Stimulated activated CD4-positive, alpha-beta T cell treated with anti-CD3 and anti-CD28 coated beads, TNF-alpha, amount 100 ng/mL, for 4 hours (primary cell): Measurements from ENCODE around the gene RPH3AL.
A peak's percentile ranks its signal among the peaks of the same experiment; 100 is the strongest.

ENCODE experiments used
- DNase-seq, 3 experiments: peaks; one replicate each; pipeline ENCODE4 v3.0.0-alpha.2; 2020; ENCODE audit warnings: low read depth in 3 of 3

The RPH3AL gene

DNA sequence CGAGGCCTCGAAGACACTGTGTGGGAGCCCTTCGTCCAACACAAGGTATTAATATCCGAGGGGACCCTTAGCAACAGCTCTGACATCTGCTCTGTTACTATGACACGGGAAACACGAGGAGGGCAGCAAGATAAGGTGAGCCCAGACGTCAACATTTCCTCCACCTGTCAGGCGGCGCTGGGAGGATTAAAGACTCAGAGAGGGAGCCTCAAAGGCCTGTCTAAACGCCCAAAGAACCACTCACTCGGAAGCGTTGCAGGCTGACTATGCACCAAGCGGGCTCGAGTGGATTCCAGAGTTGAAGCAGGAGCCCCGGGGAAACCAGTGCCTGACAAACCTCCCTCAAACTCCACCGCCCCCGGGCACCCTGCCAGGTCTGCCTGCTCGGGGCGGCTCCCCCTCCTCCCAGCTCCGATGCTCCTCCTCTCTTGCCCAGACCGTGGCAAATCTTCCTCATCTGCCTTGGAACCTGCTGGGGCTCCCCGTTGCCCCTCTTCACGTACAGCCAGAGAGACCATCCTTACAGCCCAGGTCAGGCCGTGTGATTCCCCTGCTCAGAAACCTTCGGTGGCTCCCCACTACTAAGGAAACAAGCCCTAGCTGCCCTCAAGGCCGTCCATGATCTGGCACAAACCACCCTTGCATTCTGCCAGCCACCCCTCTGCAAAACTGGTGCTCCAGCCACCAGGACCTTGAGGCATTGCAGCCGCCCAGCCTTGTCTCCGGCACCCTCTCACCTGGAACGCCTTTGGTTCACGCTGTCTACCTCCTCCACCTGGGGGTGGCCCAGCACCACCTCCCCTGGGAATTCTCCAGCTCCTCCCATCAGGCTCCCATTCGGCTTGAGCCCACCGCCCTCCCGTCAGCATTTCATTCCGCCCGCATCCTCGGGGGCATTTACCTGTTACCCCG, 16.2 kb downstream of the RPH3AL start:
- peak in 1 of 3 experiments; percentile 6 for DNase-seq

DNA sequence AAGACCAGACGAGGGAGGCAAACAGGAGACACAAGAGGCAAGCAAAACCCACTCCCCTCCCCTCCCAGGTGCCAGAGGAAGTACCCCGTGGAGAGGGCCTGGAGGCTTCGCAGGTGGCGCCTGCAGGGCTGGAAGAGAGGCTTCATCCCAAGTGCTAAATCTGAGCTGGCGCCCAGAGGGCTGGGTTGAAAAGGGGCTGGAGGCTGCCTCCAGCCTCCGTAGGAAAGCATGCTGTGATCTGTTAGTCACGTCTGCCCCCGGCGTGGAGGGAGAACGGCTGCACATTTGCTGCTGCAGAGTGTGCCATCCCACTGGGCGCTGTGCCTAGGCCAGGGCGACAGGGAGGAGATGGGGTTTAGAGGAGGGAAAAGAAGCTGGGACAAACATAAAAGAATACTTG, 16.9 kb downstream of the RPH3AL start:
- DNase-seq: no peak

DNA sequence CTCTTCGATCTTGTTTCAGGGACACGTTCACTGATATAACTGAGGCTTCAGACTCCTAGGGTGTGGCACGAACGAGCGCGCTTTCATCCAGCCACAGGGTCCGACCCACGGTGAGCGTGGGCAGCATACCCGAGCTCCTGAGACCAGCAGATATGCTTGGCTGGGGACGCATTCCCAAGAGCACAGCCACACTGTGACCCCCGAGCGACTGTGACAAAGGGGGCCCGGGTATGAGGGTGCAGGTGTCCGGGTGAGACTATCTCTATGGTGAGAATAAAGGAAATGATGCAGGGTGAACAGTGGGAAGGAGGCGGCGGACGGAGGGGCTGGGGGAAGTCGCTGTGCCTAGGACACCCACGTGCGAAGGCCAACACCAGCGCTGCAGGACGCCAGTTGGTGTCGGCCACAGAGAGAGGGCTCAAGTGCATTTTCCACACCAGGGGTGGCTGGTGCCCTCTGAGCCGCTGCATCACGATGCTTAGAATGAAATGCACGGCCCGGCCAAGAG, 17.6 kb downstream of the RPH3AL start:
- DNase-seq: no peak

DNA sequence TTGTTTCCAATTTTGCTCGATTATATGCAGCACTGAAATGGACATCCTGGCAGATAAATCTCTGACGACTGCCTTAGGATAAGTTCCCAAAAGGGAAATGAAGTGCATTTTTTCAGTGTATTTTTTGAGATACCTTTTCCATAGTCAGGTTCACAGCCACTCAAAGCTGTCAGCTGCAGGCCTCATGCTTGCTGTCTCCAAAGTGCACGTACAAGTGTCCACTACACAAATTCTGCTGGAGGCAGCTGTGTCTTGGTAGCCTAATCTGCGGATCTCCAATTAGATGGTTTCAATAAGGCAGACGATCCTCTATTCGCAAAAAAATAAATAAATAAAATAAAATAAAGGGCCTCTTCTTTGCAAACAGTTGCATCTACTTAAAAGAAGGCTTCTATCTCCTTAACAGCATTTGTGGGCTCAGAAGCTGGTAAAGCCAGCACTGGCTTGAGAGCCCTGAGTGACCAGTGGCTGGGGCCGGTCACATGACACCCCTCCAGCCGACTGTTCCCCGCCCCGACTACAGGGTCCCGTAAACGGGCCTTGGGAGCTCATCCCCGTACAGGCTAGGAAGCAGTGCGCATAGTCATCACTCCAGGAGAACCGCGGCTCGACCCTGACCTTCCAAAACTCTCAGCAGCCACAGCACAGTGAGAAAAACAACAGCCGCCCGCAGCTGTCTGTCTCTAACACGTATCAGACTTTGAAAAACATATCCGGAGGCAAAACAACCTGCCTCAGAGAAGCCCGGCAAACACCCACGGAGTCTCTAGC, 18.8 kb downstream of the RPH3AL start:
- no peak for DNase-seq

DNA sequence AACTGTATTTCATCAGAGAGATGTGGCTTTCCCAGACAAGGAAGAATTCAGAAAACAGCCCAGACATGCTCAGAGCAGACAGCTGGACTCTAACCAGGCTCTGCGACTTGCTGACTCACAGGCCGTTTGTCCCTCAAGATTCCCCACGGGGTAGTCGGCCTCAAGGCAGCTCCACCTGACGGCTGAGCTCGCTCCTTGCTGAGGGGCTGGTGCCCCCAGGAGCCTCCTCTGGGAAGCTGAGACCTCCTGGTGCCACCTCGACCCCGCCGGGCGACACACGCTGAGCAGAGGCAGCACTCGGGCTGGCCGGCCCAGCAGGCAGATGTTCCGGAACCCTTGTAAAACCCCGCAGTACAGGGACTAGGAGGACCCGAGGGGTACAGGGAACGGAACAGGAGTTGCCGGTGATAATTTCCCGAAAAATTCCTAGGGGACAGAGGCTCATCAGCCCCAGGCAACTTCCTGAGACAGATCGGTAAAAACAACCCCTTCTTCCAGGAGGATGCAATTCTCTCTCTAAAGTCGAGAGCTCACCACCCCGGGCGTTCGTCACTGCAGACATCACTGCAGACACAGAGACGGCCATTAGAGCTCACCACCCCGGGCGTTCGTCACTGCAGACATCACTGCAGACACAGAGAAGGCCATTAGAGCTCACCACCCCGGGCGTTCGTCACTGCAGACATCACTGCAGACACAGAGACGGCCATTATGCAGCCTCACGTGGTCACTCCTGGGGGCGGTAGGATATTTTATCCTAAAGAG, 19.9 kb downstream of the RPH3AL start:
- DNase-seq: no peak

DNA sequence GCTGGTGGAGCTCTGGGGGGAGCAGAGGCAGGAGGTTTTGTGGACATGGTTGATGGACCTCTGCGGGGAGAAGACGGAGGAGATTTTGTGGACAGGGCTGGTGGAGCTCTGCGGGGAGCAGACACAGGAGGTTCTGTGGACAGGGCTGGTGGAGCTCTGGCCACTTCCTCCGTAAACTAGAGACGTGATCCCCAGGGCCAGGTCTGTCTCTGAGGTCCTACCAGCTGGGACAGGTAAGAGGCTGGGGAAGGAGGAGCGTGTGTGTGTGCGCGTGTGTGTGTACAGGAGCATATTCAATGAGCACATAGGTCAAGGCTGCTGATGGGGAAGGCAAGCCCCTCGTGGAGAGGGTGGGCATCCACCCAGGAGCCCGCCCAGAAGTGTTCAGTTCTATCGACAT, 20.6 kb downstream of the RPH3AL start:
- no peak for DNase-seq

DNA sequence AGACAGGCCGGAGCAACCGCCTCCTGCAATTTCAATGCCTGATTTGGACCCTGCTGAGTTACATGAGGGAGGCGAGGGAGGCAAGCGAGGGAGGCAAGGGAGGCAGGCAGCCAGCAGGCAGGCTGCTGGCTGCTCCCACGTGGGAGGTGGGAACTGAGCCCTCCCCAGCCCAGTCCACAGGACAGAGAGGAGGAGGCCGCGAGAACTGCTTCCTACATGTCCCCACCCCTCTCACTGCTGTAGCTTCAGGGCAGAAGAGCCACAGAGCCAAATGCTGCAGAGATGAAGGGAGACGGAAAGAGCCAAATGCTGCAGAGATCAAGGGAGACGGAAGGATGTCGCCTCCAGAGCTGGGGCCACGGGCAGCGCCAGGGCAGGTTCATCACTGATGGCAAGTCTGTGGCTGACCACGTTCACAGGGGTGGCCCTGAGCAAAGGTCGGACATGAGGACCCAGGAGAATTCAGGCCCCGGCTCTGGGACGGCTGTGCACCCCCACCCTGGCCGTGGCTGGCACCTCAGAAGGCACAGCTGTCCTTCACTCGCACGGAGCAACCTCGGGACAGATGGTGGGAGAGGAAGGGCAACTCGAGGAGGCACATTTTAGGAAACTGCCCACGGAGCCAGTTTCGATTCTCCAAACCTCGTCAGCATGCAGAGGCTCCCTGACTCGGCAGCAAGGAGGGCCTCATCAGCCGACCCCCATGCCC, 21.5 kb downstream of the RPH3AL start:
- no peak for DNase-seq

DNA sequence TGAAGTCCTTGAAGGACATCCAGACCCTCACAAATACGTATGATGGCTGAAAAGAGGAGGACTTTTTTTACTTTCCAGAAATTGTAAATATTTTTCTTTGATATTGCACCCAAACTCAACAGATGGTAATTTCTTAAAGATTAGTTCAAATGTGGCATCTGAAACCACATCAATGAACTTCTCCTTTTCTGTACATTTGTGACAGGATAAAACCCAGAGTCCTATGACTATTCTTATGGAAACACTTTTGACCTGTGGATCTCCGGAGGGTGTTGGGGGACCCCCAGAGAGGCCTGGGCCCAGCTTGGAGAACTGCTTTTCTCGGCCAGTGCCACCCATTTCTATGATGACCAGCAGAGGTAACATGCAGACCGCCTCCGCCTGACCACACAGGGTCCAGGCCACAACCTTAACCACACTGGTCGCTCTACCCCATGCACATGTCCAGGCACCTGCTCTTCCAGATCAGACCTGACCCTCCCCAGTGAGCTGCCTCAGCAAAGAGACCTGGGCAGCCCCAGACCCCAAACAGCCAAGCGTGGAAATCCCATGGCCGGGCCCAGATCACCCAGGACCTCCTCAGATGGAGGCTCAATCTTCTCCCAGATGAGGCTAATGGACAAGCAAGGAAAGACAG, 22.7 kb downstream of the RPH3AL start:
- no peak for DNase-seq

DNA sequence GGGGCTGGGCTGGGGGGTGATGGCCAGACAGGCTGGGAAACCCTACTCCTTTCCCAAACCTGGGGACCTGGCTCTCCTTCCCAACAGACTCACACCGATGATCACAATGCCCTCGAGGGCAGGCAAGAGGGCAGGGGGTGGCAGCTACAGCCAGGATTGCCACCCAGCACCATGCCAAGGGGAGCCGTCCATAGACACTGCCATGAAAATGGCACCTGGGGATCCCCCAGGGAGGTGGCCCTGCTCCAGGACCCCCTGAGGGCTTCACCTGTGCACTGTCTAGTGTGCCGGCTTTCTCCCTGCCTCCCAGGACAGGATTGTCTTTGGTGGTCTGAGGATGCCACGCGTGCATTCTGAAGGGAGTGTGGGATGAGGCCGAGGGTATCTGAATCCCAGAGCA, 24.6 kb downstream of the RPH3AL start:
- DNase-seq: no peak

DNA sequence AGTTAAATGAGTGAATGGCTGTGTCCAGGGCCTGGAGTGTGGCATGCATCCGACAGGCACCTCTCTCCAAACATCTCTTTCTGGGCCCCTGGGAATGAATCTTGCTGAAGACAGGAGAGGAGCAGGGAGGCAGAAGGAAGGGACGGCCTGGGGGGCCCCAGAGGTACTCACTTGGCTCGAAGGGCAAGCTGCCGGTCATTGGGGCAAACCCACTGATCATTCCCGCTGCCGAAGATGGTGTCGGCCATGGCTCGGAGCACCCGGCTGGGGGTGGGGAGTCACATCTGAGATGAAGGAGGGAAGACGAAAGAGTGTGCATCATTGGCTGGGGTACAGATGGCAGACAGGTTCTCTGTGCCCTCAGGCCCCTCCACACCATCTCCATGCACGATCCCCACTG, 25.3 kb downstream of the RPH3AL start:
- no peak for DNase-seq

DNA sequence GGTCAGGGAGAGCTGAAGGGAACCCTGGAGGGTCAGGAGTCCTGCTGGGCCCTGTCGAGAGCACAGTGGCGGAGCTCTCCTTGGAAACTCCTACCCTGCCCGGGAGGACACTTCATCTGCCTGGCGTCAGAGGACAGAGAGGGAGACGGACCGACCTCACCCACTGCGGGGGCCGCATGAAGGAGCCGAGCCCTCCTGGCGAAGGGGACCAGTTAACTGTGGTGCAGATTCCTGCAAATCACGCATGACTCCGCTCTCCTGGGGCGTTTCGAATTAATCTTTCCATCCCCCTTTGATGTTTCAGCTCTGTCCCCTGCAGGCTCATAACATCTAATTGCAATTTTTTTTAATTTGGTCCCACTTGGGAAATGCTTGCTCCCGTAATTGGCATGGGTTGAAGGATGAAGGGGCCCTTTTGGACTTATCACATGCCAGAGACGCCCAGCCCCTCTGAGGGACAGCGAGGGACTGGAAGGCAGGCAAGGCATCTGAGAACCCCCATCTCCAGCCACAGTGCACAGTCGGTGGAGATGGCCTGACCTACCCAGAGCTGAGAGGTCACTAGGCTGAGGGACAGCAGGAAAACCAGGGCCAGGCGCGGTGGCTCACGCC, 26.5 kb downstream of the RPH3AL start:
- DNase-seq: no peak

DNA sequence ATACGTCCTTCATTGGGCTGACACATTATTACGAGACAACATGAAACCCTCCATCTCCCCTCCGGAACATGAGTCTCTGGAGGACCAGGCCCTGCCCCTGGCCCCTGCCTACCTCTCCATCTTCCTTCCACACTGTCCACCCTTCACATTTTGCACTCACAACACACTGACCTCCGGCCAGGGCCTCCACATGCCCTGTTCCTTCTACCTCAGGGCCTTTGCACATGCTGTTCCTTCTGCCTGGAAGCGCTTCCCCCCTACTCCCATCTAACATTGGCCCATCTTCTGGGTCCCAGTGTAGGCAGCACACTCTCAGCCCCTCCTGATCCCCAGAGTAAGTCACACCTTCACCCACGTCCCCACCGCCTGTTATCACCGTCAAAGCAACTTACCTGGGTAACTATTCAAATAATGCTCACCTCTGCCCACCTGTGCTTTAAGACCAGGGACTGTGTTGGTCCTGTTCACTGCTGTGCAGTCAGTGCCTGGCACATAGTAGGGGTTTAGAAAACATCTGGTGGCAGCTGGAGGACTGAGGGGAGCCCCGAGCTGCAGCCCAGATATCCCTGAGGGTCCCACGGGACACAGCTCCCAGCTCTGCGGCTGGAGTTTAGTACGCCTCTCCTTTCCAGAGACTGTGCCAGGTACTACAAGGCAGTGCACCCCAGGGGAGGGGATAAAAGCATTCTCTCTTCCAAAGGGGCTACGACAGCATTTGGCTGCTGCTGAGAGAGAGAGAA, 27.2 kb downstream of the RPH3AL start:
- no peak for DNase-seq

DNA sequence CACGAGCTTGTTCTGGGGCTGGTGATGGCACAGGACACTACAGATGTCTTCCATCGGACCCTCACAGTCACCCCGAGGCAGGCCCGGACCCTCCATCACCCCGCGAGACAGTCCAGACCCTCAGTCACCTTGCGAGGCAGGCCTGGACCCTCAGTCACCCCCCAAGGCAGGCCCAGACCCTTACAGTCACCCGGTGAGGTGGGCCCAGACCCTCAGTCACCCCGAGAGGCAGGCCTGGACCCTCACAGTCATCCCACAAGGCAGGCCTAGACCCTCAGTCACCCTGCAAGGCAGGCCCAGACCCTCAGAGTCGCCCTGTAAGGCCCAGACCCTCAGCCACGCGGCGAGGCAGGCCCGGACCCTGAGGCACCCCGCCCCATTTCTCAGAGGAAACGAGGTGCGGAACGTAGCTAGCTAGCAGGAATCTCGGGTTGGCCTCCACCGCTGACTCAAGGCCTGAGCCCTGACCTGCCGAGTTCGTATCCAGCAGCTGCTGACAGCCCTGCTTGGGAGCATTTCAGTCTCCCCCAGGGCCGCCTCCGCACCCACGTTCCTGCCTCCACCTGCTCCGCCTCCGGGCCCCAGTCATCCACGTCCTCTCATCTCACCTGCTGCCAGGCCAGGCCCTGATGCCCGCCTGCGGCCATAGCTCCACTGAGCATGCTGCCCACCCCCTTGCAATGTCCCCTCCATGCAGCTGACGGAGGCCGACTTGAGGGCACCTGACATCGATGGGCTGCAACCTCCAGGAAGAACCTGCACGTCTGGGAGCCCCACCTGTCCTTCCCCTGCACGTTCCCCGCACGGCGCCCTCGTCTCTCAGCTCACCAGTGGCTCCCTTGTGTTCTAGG, 28.7 kb downstream of the RPH3AL start:
- no peak for DNase-seq

DNA sequence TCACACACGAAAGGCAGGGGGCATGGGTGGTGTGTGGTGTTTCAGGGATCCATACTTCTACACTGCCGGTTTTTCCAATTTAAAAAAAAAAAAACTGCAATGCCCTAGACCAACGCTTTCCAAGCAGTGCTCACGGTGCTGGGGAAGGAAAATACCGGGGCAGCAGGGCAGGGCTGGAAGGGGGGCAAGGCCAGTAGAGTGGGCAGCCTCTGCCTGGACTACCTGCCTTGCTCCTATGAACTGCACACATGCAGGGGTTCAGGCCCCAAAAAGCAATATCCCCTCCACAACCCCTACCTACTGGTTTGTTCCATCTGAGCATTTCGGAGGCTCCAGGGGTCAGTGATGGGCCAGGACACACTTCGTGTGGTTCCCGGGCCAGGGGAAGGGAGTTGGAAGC, 29.4 kb downstream of the RPH3AL start:
- no peak for DNase-seq

DNA sequence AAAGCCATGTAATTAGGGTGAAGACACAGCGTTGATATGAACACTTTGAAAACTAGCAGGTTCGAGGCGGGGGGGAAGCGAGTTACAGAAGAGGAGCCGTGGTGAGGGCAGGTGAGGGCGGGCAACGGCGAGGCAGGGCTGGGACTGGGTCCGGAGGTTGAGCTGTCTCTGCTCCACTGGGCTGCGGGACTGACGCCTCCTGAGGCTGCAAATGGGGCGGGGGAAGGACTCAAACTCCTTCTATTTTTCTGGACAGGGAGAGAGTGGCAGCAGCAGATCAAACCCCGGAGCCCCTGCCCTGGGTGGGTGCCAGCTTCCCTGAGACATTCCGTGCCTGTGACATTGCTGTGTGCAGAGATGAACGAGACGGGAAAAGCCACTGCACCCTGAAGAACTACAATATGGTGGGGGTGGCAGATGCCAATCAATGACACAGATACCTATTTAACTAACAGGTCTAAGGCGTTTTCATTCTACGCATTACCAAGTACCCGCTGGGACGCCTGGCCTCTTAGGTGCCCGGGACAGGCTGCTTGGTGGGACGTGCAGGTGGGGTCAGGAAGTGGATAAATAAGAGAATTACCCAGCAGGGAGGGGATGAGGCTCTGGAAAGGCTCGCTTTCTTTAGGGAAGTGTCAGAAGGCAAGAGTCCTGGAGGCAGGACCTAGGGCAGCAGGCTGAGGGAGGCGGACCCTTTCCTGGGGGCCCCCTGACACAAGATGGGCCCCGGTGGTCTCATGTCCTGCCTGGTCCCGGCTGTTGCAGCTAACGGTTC, 30.4 kb downstream of the RPH3AL start:
- no peak for DNase-seq

DNA sequence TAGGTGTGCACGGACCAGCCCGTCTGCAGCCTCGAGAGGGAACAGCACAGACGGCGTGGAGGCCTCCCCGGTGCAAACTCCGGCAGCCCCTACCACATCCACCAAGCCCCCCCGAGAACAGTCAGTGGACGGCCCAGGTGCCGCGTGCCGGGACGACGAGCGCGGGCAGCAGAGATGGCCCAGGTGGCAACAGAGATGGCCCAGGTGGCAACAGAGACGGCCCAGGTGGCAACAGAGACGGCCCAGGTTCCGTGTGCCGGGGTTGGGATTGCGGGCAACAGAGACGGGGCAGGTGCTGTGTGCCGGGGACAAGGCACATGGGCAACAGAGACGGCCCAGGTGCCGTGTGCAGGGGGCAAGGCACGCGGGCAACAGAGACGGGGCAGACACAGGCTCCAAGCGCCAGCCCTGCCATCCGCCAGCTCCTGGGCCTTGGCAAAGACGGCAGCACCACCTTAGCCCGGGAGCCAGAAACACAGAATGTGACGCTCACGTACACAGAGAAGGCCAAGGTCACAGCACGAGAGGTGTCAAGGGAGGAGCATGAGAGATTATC, 31.1 kb downstream of the RPH3AL start:
- no peak for DNase-seq

DNA sequence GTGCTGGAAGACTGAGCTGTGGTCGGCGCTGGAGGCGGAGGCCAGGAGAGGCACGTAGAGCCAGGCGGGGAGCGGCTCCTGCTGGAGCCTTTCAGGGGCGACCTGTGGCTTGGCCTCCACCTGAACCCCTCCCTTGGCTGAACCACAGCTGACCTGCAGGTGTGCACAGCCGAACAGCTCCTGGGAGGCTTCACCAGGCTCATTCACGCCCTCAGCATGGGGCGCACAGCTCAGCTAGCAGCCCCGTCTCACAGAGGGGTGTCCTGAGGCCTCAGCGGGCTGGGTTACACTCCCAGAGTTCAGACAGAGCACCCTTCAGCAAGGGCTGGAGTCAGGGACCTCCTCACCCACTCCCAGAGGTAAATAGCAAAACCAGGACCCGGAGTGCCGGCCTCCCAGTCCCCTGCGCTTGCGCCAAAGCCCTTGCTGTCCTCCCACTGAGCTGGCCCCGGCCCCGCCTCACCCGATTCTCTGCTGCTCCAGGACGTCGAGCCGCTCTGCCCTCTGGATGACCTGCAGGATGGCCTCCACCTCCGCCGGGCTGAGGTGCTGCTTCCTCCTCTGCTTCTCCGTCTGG, 31.7 kb downstream of the RPH3AL start:
- DNase-seq: no peak
